ENCODE data around the gene TIA1.
"Not testable (repeated sequence)": the region's sequence is repeated elsewhere in the genome, so short reads cannot be mapped to it uniquely, and the experiment has no call there.

The TIA1 gene, protein sequence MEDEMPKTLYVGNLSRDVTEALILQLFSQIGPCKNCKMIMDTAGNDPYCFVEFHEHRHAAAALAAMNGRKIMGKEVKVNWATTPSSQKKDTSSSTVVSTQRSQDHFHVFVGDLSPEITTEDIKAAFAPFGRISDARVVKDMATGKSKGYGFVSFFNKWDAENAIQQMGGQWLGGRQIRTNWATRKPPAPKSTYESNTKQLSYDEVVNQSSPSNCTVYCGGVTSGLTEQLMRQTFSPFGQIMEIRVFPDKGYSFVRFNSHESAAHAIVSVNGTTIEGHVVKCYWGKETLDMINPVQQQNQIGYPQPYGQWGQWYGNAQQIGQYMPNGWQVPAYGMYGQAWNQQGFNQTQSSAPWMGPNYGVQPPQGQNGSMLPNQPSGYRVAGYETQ

GRCh38 chr2:70248181-70248847 is at the start of gene TIA1:
Gene TIA1, minus strand, starts transcription at chr2:70248628. Its CDS starts 198 bp downstream, at chr2:70248430.
- Histone ChIP-seq H3K9me3 (ENCODE audit: insufficient read depth, low read length) (no peaks in the 10 kb centered on the region), H4K20me1 (ENCODE audit: insufficient read depth, low read length) (peaks cover 19% of the 10 kb centered on the region), H3K79me2 (ENCODE audit: low read length) (peaks cover 51% of the 10 kb centered on the region), H3K4me1 (ENCODE audit: low read length) (peaks cover 7% of the 10 kb centered on the region; the same call in 1 of the 2 replicates), H3K27ac (ENCODE audit: low read length) (peak within 1 kb of the TSS; percentile 87), H3K9ac (ENCODE audit: low read length) (peak within 1 kb of the TSS; percentile 94), H3K27me3 (ENCODE audit: low read depth, low read length) (no peaks in the 10 kb centered on the region), H2AFZ (ENCODE audit: low read depth, low read length) (peak within 1 kb of the TSS; percentile 72; the same call in 1 of the 2 replicates), H3K4me2 (ENCODE audit: low read length) (peak within 1 kb of the TSS; percentile 88), H3K36me3 (replicated peaks; ENCODE audit: low read depth, low read length) (peaks cover 7% of the 10 kb centered on the region), H3K4me3 (ENCODE audit: low read length) (peak within 1 kb of the TSS; percentile 90)
- TF ChIP-seq, protein P1, sequence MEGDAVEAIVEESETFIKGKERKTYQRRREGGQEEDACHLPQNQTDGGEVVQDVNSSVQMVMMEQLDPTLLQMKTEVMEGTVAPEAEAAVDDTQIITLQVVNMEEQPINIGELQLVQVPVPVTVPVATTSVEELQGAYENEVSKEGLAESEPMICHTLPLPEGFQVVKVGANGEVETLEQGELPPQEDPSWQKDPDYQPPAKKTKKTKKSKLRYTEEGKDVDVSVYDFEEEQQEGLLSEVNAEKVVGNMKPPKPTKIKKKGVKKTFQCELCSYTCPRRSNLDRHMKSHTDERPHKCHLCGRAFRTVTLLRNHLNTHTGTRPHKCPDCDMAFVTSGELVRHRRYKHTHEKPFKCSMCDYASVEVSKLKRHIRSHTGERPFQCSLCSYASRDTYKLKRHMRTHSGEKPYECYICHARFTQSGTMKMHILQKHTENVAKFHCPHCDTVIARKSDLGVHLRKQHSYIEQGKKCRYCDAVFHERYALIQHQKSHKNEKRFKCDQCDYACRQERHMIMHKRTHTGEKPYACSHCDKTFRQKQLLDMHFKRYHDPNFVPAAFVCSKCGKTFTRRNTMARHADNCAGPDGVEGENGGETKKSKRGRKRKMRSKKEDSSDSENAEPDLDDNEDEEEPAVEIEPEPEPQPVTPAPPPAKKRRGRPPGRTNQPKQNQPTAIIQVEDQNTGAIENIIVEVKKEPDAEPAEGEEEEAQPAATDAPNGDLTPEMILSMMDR (IDR thresholded peaks at IDR 0.05; ENCODE audit: low read depth, low read length) = no peak
- no peak for TF ChIP-seq EZH2phosphoT487 (IDR thresholded peaks at IDR 0.05; ENCODE audit: low read depth)

DNA sequence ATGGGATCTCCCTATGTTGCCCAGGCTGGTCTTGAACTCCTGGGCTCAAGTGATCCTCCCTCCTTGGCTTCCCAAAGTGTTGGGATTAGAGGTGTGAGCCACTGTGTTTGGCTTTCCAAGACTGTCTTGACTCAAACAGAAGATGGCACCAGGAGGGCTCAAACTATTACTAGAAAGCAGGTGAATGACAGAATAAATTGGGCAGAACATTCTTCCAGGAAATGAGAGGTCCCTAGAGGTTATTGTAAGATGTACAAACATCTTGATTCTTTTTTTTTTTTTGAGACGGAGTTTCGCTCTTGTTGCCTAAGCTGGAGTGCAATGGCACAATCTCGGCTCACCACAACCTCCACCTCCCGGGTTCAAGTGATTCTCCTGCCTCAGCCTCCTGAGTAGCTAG is 49.4 kb upstream of the TIA1 start:
- H2AFZ ChIP-seq (ENCODE audit: low read depth, low read length); H3K4me1 ChIP-seq (ENCODE audit: low read length); H4K20me1 ChIP-seq (ENCODE audit: insufficient read depth, low read length); H3K27me3 ChIP-seq (ENCODE audit: low read depth, low read length); H3K4me3 ChIP-seq (ENCODE audit: low read length); H3K9me3 ChIP-seq (ENCODE audit: insufficient read depth, low read length); H3K27ac ChIP-seq (ENCODE audit: low read length); H3K9ac ChIP-seq (ENCODE audit: low read length); H3K4me2 ChIP-seq (ENCODE audit: low read length): not testable (repeated sequence)
- Histone ChIP-seq H3K79me2 (ENCODE audit: low read length) (peaks cover 31% of the 10 kb centered on the region), H3K36me3 (replicated peaks; ENCODE audit: low read depth, low read length) (peaks cover 15% of the 10 kb centered on the region)

DNA sequence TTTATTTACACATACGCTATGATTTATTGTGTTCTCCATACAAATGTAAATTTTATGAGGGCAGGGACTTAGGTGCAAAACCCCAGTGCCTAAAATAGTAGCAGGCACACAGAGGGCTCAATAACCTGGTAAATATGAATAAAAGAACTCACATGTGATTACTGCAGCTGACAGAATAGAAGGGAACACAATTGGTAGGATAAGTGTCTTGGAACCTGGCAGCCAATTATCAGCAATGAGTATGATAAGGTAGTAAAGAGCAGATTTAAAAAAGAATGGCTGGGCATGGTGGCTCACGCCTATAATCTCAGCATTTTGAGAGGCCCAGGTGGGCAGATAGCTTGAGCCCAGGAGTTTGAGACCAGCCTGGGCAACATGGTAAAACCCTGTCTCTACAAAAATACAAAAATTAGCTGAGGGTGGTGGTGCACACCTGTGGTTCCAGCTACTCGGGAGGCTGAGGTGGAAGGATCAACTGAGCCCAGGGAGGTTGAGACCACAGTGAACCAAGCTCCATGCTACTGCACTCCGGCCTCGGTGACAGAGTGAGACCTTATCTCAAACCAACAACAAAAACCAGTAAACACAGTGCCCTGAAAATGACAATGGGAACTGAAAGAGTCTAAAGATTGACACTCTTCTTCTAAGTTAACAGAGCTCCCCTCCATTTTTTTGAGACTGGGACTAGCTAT is 35.2 kb upstream of the TIA1 start:
- Histone ChIP-seq H3K79me2 (ENCODE audit: low read length) (peaks cover 63% of the 10 kb centered on the region), H3K4me1 (ENCODE audit: low read length) (no peaks in the 10 kb centered on the region), H4K20me1 (ENCODE audit: insufficient read depth, low read length) (peaks cover 14% of the 10 kb centered on the region), H3K9me3 (ENCODE audit: insufficient read depth, low read length) (no peaks in the 10 kb centered on the region), H3K27me3 (ENCODE audit: low read depth, low read length) (no peaks in the 10 kb centered on the region), H3K27ac (ENCODE audit: low read length) (no peak overlapping the region), H2AFZ (ENCODE audit: low read depth, low read length) (no peak overlapping the region), H3K9ac (ENCODE audit: low read length) (no peak overlapping the region), H3K4me3 (ENCODE audit: low read length) (no peak overlapping the region), H3K36me3 (replicated peaks; ENCODE audit: low read depth, low read length) (peaks cover 71% of the 10 kb centered on the region), H3K4me2 (ENCODE audit: low read length) (no peak overlapping the region)
- TF ChIP-seq EZH2phosphoT487 (IDR thresholded peaks at IDR 0.05; ENCODE audit: low read depth) = no peak
- TF ChIP-seq, protein P1 (IDR thresholded peaks at IDR 0.05; ENCODE audit: low read depth, low read length) = no peak

DNA sequence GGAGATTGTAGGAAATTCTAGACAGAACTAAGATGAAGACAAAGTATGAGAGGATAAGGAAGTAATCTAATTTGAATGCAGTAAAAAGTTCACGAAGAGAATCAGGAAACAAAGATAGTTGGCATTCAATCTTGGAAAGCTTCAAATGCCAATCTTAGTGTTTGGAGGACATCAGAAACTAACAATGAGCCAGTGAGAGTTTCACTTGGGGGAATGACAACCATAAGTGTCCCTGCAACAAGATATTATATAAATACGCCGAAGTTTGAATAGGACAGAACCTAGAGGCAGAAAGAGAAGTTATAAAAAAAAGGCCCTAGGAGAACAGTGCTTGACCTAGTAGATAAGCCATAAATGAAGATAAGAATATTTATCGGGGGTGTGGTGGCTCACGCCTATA is 34.0 kb upstream of the TIA1 start:
- Histone ChIP-seq H3K9me3 (ENCODE audit: insufficient read depth, low read length) (no peaks in the 10 kb centered on the region), H3K4me2 (ENCODE audit: low read length) (no peak overlapping the region), H3K9ac (ENCODE audit: low read length) (no peak overlapping the region), H3K27ac (ENCODE audit: low read length) (no peak overlapping the region), H2AFZ (ENCODE audit: low read depth, low read length) (no peak overlapping the region), H3K4me3 (ENCODE audit: low read length) (no peak overlapping the region), H4K20me1 (ENCODE audit: insufficient read depth, low read length) (peaks cover 14% of the 10 kb centered on the region), H3K36me3 (replicated peaks; ENCODE audit: low read depth, low read length) (peaks cover 64% of the 10 kb centered on the region), H3K79me2 (ENCODE audit: low read length) (peaks cover 51% of the 10 kb centered on the region), H3K27me3 (ENCODE audit: low read depth, low read length) (no peaks in the 10 kb centered on the region), H3K4me1 (ENCODE audit: low read length) (no peaks in the 10 kb centered on the region)
- TF ChIP-seq EZH2phosphoT487 (IDR thresholded peaks at IDR 0.05; ENCODE audit: low read depth) = no peak
